K562 (cell line): Measurements from ENCODE around the gene LMAN2. TPM values are rescaled to one million over a fixed set of nuclear protein-coding genes. Genes with fewer than 3 reads are reported as not detected.

Experiments
- MEF2A ChIP-seq: IDR thresholded peaks from 2 replicates; pipeline ENCODE4 v1.6.1; 2011; ENCODE audit warnings: low read depth, mild to moderate bottlenecking, low read length, moderate library complexity; ENCODE audit not compliant: control insufficient read depth
- POLR2B ChIP-seq: fragments of 450-650 bp; IDR thresholded peaks from 2 replicates; pipeline ENCODE4 v1.6.1; 2018; ENCODE audit warnings: low read depth; ENCODE audit not compliant: partially characterized antibody
- ZBTB26 ChIP-seq: fragments of 450-650 bp; formaldehyde crosslinking; IDR thresholded peaks from 2 replicates; pipeline ENCODE4 v1.4.0; 2022; ENCODE audit warnings: missing genetic modification characterization
- ZNF143 ChIP-seq: sonication (generic); formaldehyde crosslinking; IDR thresholded peaks from 2 replicates; pipeline ENCODE4 v1.9.0; 2022; ENCODE audit warnings: mild to moderate bottlenecking, missing genetic modification reagents
- ZNF766 ChIP-seq: fragments of 200-800 bp; sonication (Bioruptor generic); conservative IDR thresholded peaks from 2 replicates; pipeline ENCODE4 v1.6.1; 2016; ENCODE audit warnings: missing genetic modification characterization, missing compliant biosample characterization
- polyA plus RNA-seq, 8 experiments: library from polyadenylated mRNA; depleted of rRNA in 4 of 8; stranded (reverse) in 5 of 8; unstranded in 3 of 8; fragments of >200 nt; fragmentation: Nextera tagmentation in 2 of 8; fragmentation: Illumina TruSeq in 1 of 8; extraction: Ambion mirVana in 2 of 8; extraction: Trizol in 1 of 8; gene quantifications; 2 replicates each; pipeline versions ENCODE4 v1.2.1 to v1.2.3, GENCODE V29; 2011 to 2014; ENCODE audit warnings: inconsistent platforms in 1 of 8, missing spikeins in 1 of 8
- total RNA-seq, 7 experiments: library from RNA; depleted of rRNA in 6 of 7; stranded (reverse); fragments of >200 nt in 6 of 7; fragmentation: Illumina TruSeq in 2 of 7; extraction: Trizol in 2 of 7; gene quantifications; 2 replicates each; pipeline versions ENCODE4 v1.2.1 to v1.2.3, GENCODE V29; 2011 to 2021; ENCODE audit warnings: low replicate concordance in 1 of 7
- TF ChIP-seq, protein P1 (sequence below): fragments of 250-450 bp; sonication (Bioruptor Pico); IDR thresholded peaks from 2 replicates; pipeline ENCODE4 v1.8.0; 2021; ENCODE audit warnings: mild to moderate bottlenecking, moderate library complexity
- TF ChIP-seq, protein P2 (sequence below): fragments of 200-600 bp; sonication (generic); IDR thresholded peaks from one replicate; pipeline ENCODE4 v1.6.1; 2012; ENCODE audit warnings: mild to moderate bottlenecking, low read depth, low read length, inconsistent platforms
- TF ChIP-seq, protein P3 (sequence below): sonication (generic); formaldehyde crosslinking; IDR thresholded peaks from 2 replicates; pipeline ENCODE4 v1.8.1; 2022; ENCODE audit warnings: missing genetic modification reagents
- TF ChIP-seq, protein P4 (sequence below): sonication (generic); formaldehyde crosslinking; IDR thresholded peaks from 2 replicates; pipeline ENCODE4 v1.8.1; 2022; ENCODE audit warnings: missing genetic modification reagents

The LMAN2 gene
- total and polyA plus RNA-seq, 9 of the 15 experiments (the other 6 are each of a cell fraction or from before 2014, with no cell fraction given) = 2.7 to 254 (median 136) TPM

GRCh38 chr5:177366528-177367322 is 15.3 kb upstream of the LMAN2 start (continued):
- TF ChIP-seq MEF2A = no peak; the same call in 1 of the 2 replicates
- no peak for TF ChIP-seq ZNF766 (CRISPR knock-in tag)
- TF ChIP-seq ZBTB26 (CRISPR knock-in tag) = peak; percentile 63; the same call in 1 of the 2 replicates
- TF ChIP-seq, protein P1, sequence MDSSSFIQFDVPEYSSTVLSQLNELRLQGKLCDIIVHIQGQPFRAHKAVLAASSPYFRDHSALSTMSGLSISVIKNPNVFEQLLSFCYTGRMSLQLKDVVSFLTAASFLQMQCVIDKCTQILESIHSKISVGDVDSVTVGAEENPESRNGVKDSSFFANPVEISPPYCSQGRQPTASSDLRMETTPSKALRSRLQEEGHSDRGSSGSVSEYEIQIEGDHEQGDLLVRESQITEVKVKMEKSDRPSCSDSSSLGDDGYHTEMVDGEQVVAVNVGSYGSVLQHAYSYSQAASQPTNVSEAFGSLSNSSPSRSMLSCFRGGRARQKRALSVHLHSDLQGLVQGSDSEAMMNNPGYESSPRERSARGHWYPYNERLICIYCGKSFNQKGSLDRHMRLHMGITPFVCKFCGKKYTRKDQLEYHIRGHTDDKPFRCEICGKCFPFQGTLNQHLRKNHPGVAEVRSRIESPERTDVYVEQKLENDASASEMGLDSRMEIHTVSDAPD (CRISPR knock-in tag) = no peak
- peak; percentile 65 for TF ChIP-seq POLR2B
- TF ChIP-seq, protein P2, sequence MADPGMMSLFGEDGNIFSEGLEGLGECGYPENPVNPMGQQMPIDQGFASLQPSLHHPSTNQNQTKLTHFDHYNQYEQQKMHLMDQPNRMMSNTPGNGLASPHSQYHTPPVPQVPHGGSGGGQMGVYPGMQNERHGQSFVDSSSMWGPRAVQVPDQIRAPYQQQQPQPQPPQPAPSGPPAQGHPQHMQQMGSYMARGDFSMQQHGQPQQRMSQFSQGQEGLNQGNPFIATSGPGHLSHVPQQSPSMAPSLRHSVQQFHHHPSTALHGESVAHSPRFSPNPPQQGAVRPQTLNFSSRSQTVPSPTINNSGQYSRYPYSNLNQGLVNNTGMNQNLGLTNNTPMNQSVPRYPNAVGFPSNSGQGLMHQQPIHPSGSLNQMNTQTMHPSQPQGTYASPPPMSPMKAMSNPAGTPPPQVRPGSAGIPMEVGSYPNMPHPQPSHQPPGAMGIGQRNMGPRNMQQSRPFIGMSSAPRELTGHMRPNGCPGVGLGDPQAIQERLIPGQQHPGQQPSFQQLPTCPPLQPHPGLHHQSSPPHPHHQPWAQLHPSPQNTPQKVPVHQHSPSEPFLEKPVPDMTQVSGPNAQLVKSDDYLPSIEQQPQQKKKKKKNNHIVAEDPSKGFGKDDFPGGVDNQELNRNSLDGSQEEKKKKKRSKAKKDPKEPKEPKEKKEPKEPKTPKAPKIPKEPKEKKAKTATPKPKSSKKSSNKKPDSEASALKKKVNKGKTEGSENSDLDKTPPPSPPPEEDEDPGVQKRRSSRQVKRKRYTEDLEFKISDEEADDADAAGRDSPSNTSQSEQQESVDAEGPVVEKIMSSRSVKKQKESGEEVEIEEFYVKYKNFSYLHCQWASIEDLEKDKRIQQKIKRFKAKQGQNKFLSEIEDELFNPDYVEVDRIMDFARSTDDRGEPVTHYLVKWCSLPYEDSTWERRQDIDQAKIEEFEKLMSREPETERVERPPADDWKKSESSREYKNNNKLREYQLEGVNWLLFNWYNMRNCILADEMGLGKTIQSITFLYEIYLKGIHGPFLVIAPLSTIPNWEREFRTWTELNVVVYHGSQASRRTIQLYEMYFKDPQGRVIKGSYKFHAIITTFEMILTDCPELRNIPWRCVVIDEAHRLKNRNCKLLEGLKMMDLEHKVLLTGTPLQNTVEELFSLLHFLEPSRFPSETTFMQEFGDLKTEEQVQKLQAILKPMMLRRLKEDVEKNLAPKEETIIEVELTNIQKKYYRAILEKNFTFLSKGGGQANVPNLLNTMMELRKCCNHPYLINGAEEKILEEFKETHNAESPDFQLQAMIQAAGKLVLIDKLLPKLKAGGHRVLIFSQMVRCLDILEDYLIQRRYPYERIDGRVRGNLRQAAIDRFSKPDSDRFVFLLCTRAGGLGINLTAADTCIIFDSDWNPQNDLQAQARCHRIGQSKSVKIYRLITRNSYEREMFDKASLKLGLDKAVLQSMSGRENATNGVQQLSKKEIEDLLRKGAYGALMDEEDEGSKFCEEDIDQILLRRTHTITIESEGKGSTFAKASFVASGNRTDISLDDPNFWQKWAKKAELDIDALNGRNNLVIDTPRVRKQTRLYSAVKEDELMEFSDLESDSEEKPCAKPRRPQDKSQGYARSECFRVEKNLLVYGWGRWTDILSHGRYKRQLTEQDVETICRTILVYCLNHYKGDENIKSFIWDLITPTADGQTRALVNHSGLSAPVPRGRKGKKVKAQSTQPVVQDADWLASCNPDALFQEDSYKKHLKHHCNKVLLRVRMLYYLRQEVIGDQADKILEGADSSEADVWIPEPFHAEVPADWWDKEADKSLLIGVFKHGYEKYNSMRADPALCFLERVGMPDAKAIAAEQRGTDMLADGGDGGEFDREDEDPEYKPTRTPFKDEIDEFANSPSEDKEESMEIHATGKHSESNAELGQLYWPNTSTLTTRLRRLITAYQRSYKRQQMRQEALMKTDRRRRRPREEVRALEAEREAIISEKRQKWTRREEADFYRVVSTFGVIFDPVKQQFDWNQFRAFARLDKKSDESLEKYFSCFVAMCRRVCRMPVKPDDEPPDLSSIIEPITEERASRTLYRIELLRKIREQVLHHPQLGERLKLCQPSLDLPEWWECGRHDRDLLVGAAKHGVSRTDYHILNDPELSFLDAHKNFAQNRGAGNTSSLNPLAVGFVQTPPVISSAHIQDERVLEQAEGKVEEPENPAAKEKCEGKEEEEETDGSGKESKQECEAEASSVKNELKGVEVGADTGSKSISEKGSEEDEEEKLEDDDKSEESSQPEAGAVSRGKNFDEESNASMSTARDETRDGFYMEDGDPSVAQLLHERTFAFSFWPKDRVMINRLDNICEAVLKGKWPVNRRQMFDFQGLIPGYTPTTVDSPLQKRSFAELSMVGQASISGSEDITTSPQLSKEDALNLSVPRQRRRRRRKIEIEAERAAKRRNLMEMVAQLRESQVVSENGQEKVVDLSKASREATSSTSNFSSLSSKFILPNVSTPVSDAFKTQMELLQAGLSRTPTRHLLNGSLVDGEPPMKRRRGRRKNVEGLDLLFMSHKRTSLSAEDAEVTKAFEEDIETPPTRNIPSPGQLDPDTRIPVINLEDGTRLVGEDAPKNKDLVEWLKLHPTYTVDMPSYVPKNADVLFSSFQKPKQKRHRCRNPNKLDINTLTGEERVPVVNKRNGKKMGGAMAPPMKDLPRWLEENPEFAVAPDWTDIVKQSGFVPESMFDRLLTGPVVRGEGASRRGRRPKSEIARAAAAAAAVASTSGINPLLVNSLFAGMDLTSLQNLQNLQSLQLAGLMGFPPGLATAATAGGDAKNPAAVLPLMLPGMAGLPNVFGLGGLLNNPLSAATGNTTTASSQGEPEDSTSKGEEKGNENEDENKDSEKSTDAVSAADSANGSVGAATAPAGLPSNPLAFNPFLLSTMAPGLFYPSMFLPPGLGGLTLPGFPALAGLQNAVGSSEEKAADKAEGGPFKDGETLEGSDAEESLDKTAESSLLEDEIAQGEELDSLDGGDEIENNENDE = no peak
- TF ChIP-seq, protein P3, sequence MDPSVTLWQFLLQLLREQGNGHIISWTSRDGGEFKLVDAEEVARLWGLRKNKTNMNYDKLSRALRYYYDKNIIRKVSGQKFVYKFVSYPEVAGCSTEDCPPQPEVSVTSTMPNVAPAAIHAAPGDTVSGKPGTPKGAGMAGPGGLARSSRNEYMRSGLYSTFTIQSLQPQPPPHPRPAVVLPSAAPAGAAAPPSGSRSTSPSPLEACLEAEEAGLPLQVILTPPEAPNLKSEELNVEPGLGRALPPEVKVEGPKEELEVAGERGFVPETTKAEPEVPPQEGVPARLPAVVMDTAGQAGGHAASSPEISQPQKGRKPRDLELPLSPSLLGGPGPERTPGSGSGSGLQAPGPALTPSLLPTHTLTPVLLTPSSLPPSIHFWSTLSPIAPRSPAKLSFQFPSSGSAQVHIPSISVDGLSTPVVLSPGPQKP (CRISPR knock-in tag) = no peak
- no peak for TF ChIP-seq ZNF143 (CRISPR knock-in tag)
- TF ChIP-seq, protein P4, sequence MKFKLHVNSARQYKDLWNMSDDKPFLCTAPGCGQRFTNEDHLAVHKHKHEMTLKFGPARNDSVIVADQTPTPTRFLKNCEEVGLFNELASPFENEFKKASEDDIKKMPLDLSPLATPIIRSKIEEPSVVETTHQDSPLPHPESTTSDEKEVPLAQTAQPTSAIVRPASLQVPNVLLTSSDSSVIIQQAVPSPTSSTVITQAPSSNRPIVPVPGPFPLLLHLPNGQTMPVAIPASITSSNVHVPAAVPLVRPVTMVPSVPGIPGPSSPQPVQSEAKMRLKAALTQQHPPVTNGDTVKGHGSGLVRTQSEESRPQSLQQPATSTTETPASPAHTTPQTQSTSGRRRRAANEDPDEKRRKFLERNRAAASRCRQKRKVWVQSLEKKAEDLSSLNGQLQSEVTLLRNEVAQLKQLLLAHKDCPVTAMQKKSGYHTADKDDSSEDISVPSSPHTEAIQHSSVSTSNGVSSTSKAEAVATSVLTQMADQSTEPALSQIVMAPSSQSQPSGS = no peak
